Memory B cell (primary cell): Measurements from ENCODE around the gene BRSK1.

Experiments
- ATAC-seq: fragments of 150-1000 bp; cut with Tn5 transposase; 2 replicates; pipeline ENCODE4 v1.10.0; 2021; ENCODE audit warnings: low read depth, mild to moderate bottlenecking, moderate library complexity
- DNase-seq, 2 donors: peaks; one replicate each; pipeline ENCODE4 v3.0.0; 2022; ENCODE audit warnings: low spot score in 2 of 2
- H3K27ac Mint-ChIP-seq: one replicate; pipeline ENCODE4 v1.8.0; 2022; ENCODE audit warnings: mild to moderate bottlenecking, moderate library complexity, mixed read lengths
- H3K27me3 Mint-ChIP-seq: one replicate; pipeline ENCODE4 v1.8.0; 2022; ENCODE audit warnings: mixed read lengths
- H3K36me3 Mint-ChIP-seq: one replicate; pipeline ENCODE4 v1.8.0; 2022; ENCODE audit warnings: mild to moderate bottlenecking, mixed read lengths
- H3K4me1 Mint-ChIP-seq: one replicate; pipeline ENCODE4 v1.8.0; 2022; ENCODE audit warnings: mixed read lengths
- H3K4me3 Mint-ChIP-seq: one replicate; pipeline ENCODE4 v1.8.0; 2022; ENCODE audit warnings: mild to moderate bottlenecking, moderate library complexity, mixed read lengths
- H3K9me3 Mint-ChIP-seq: one replicate; pipeline ENCODE4 v1.8.0; 2022; ENCODE audit warnings: mixed read lengths

The BRSK1 gene

GRCh38 chr19:55248704-55249103, 35.1 kb upstream of the BRSK1 start:
- Mint-ChIP-seq H3K4me3 (peak overlapping the region; percentile 22), H3K4me1 (peaks cover 35% of the 10 kb centered on the region), H3K9me3 (no peaks in the 10 kb centered on the region), H3K27ac (peak overlapping the region; percentile 31), H3K27me3 (no peaks in the 10 kb centered on the region), H3K36me3 (peaks cover 15% of the 10 kb centered on the region)
- ATAC-seq (no peak), DNase-seq (no peak)

GRCh38 chr19:55249841-55250240, 34.0 kb upstream of the BRSK1 start:
- DNase-seq (no peak), ATAC-seq (no peak)
- Mint-ChIP-seq H3K27me3 (no peaks in the 10 kb centered on the region), H3K36me3 (peaks cover 10% of the 10 kb centered on the region), H3K9me3 (no peaks in the 10 kb centered on the region), H3K27ac (no peak overlapping the region), H3K4me1 (peaks cover 44% of the 10 kb centered on the region), H3K4me3 (no peak overlapping the region)

- Mint-ChIP-seq H3K36me3 (peaks cover 10% of the 10 kb centered on the region), H3K27me3 (no peaks in the 10 kb centered on the region), H3K4me1 (peaks cover 50% of the 10 kb centered on the region), H3K9me3 (no peaks in the 10 kb centered on the region), H3K4me3 (peak overlapping the region; percentile 87), H3K27ac (peak overlapping the region; percentile 95)
- no peak for DNase-seq
- ATAC-seq: no peak
Observed at GRCh38 chr19:55250262-55251036, 33.3 kb upstream of the BRSK1 start.

- Mint-ChIP-seq H3K27me3 (no peaks in the 10 kb centered on the region), H3K9me3 (no peaks in the 10 kb centered on the region), H3K4me3 (peak overlapping the region; percentile 87), H3K27ac (peak overlapping the region; percentile 95), H3K36me3 (peaks cover 8% of the 10 kb centered on the region), H3K4me1 (peaks cover 58% of the 10 kb centered on the region)
- no peak for ATAC-seq
- DNase-seq: no peak
Observed at GRCh38 chr19:55251341-55252081, 32.3 kb upstream of the BRSK1 start.

GRCh38 chr19:55252760-55253663, 30.8 kb upstream of the BRSK1 start:
- peak in 1 of 2 donors; percentile 21 for DNase-seq
- Mint-ChIP-seq H3K27ac (peak overlapping the region; percentile 95), H3K4me3 (peak overlapping the region; percentile 97), H3K27me3 (no peaks in the 10 kb centered on the region), H3K36me3 (peaks cover 10% of the 10 kb centered on the region), H3K9me3 (no peaks in the 10 kb centered on the region), H3K4me1 (peaks cover 68% of the 10 kb centered on the region)
- no peak for ATAC-seq

- DNase-seq (peak; percentile 78), ATAC-seq (peak; percentile 76)
- no peaks in the 10 kb centered on the region for H3K27me3 Mint-ChIP-seq
- H3K9me3 Mint-ChIP-seq: no peaks in the 10 kb centered on the region
- H3K4me3 Mint-ChIP-seq: peak overlapping the region; percentile 97
- peak overlapping the region; percentile 95 for H3K27ac Mint-ChIP-seq
- peaks cover 62% of the 10 kb centered on the region for H3K4me1 Mint-ChIP-seq
- peaks cover 8% of the 10 kb centered on the region for H3K36me3 Mint-ChIP-seq
Observed at GRCh38 chr19:55253842-55254624, 29.8 kb upstream of the BRSK1 start.

GRCh38 chr19:55254625-55254977, 29.2 kb upstream of the BRSK1 start:
- peaks cover 60% of the 10 kb centered on the region for H3K4me1 Mint-ChIP-seq
- H3K4me3 Mint-ChIP-seq: peak overlapping the region; percentile 97
- peaks cover 8% of the 10 kb centered on the region for H3K36me3 Mint-ChIP-seq
- no peaks in the 10 kb centered on the region for H3K27me3 Mint-ChIP-seq
- no peaks in the 10 kb centered on the region for H3K9me3 Mint-ChIP-seq
- ATAC-seq (no peak), DNase-seq (peak in 1 of 2 donors; percentile 35)
- peak overlapping the region; percentile 95 for H3K27ac Mint-ChIP-seq

- Mint-ChIP-seq H3K4me3 (peak overlapping the region; percentile 97), H3K4me1 (peaks cover 58% of the 10 kb centered on the region), H3K27me3 (no peaks in the 10 kb centered on the region), H3K36me3 (peaks cover 7% of the 10 kb centered on the region), H3K9me3 (no peaks in the 10 kb centered on the region), H3K27ac (peak overlapping the region; percentile 95)
- no peak for ATAC-seq
- peak in 1 of 2 donors; percentile 51 for DNase-seq
Observed at GRCh38 chr19:55255618-55256423, 28.0 kb upstream of the BRSK1 start.

- H3K4me3 Mint-ChIP-seq: peak overlapping the region; percentile 97
- DNase-seq (no peak), ATAC-seq (no peak)
- H3K27me3 Mint-ChIP-seq: no peaks in the 10 kb centered on the region
- no peaks in the 10 kb centered on the region for H3K9me3 Mint-ChIP-seq
- peaks cover 48% of the 10 kb centered on the region for H3K4me1 Mint-ChIP-seq
- peaks cover 4% of the 10 kb centered on the region for H3K36me3 Mint-ChIP-seq
- peak overlapping the region; percentile 95 for H3K27ac Mint-ChIP-seq
Observed at GRCh38 chr19:55256562-55257460, 27.0 kb upstream of the BRSK1 start.

- ATAC-seq (no peak), DNase-seq (peak in 1 of 2 donors; percentile 46)
- H3K36me3 Mint-ChIP-seq: peaks cover 5% of the 10 kb centered on the region
Observed at GRCh38 chr19:55257461-55258420, 26.1 kb upstream of the BRSK1 start.

GRCh38 chr19:55258476-55258827, 25.3 kb upstream of the BRSK1 start:
- peak; percentile 3 for ATAC-seq
- Mint-ChIP-seq H3K9me3 (no peaks in the 10 kb centered on the region), H3K4me1 (peaks cover 43% of the 10 kb centered on the region), H3K36me3 (peaks cover 5% of the 10 kb centered on the region), H3K4me3 (peak overlapping the region; percentile 97), H3K27me3 (no peaks in the 10 kb centered on the region), H3K27ac (peak overlapping the region; percentile 95)
- DNase-seq: no peak

More at GRCh38 chr19:55257461-55258420, 26.1 kb upstream of the BRSK1 start:
- Mint-ChIP-seq H3K4me1 (peaks cover 46% of the 10 kb centered on the region), H3K4me3 (peak overlapping the region; percentile 97), H3K27me3 (no peaks in the 10 kb centered on the region), H3K9me3 (no peaks in the 10 kb centered on the region), H3K27ac (peak overlapping the region; percentile 95)
